Measurements from ENCODE around the gene NAT8. TPM values are rescaled to one million over a fixed set of nuclear protein-coding genes. Genes with fewer than 3 reads are reported as not detected.
"Not testable (repeated sequence)": the region's sequence is repeated elsewhere in the genome, so short reads cannot be mapped to it uniquely, and the experiment has no call there.

The NAT8 gene
- total RNA-seq, 2 experiments from 2014 or later, result not detected

- H3K4me1 Mint-ChIP-seq (ENCODE audit: low read depth); H3K4me3 Mint-ChIP-seq; H3K27me3 Mint-ChIP-seq (ENCODE audit: low read depth); H3K36me3 Mint-ChIP-seq (ENCODE audit: low read depth); DNase-seq; ATAC-seq; H3K9me3 Mint-ChIP-seq (ENCODE audit: insufficient read depth); POLR2A ChIA-PET; H3K27ac Mint-ChIP-seq: not testable (repeated sequence)
- CTCF ChIA-PET, result interaction anchor here (1.8 to 2.3 kb wide), 2 partner anchors 10 kb away, joined by 4 to 8 read pairs; no protein-coding TSS in a partner anchor
Observed at GRCh38 chr2:73669976-73670375, 27.8 kb upstream of the NAT8 start.

GRCh38 chr2:73667239-73667638 lies 25.0 kb upstream of the NAT8 start:
- DNase-seq; H3K4me1 Mint-ChIP-seq (ENCODE audit: low read depth); H3K36me3 Mint-ChIP-seq (ENCODE audit: low read depth); H3K27ac Mint-ChIP-seq; H3K4me3 Mint-ChIP-seq; POLR2A ChIA-PET; CTCF ChIA-PET; H3K9me3 Mint-ChIP-seq (ENCODE audit: insufficient read depth); ATAC-seq: not testable (repeated sequence)
- H3K27me3 Mint-ChIP-seq (ENCODE audit: low read depth), result peaks cover 14% of the 10 kb centered on the region

GRCh38 chr2:73654175-73654574 lies 12.0 kb upstream of the NAT8 start:
- ChIA-PET CTCF (interaction anchor here (0.6 kb wide), 1 partner anchor 21 kb away, joined by 3 read pairs; no protein-coding TSS in a partner anchor), POLR2A (no interaction called here)
- DNase-seq (no peak), ATAC-seq (no peak)
- no peak overlapping the region for H3K4me3 Mint-ChIP-seq
- no peaks in the 10 kb centered on the region for H3K4me1 Mint-ChIP-seq (ENCODE audit: low read depth)
- peaks cover 4% of the 10 kb centered on the region for H3K27me3 Mint-ChIP-seq (ENCODE audit: low read depth)
- H3K36me3 Mint-ChIP-seq (ENCODE audit: low read depth), result no peaks in the 10 kb centered on the region
- H3K27ac Mint-ChIP-seq, result no peak overlapping the region
- no peaks in the 10 kb centered on the region for H3K9me3 Mint-ChIP-seq (ENCODE audit: insufficient read depth)

DNA sequence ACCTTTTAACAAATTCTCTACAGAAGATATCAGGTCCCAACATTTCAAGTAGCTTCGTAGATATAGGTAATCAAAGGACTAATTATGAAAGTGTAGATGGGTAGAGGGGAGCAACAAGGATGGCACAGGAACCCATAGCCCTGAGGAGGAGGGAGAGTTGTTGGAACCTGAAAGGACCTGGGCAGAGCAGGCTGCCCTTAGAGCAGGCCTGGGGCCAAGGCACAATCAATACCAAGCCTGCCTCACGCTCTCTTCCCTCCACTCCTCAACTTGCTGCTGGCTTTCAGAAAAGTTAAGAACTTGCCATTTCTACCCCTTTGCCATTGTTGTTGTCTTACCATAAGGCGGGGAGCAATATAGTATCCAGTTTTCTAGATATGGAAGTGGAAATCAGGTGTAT lies 10.1 kb upstream of the NAT8 start:
- POLR2A ChIA-PET, result no interaction called here
- CTCF ChIA-PET, result no interaction called here

GRCh38 chr2:73651591-73652230 lies 9.5 kb upstream of the NAT8 start:
- H3K4me3 Mint-ChIP-seq, result no peak overlapping the region
- ATAC-seq (no peak), DNase-seq (no peak)
- no peak overlapping the region for H3K27ac Mint-ChIP-seq
- no peaks in the 10 kb centered on the region for H3K9me3 Mint-ChIP-seq (ENCODE audit: insufficient read depth)
- no peaks in the 10 kb centered on the region for H3K36me3 Mint-ChIP-seq (ENCODE audit: low read depth)
- ChIA-PET CTCF (no interaction called here), POLR2A (no interaction called here)
- peaks cover 3% of the 10 kb centered on the region for H3K27me3 Mint-ChIP-seq (ENCODE audit: low read depth)
- no peaks in the 10 kb centered on the region for H3K4me1 Mint-ChIP-seq (ENCODE audit: low read depth)

More for the DNA sequence above, 10.1 kb upstream of the NAT8 start:
- H3K27me3 Mint-ChIP-seq (ENCODE audit: low read depth), result peaks cover 3% of the 10 kb centered on the region
- H3K9me3 Mint-ChIP-seq (ENCODE audit: insufficient read depth), result no peaks in the 10 kb centered on the region
- no peak overlapping the region for H3K27ac Mint-ChIP-seq
- no peaks in the 10 kb centered on the region for H3K4me1 Mint-ChIP-seq (ENCODE audit: low read depth)
- H3K36me3 Mint-ChIP-seq (ENCODE audit: low read depth), result no peaks in the 10 kb centered on the region
- no peak for ATAC-seq
- DNase-seq, result no peak
- H3K4me3 Mint-ChIP-seq, result no peak overlapping the region

- H3K4me3 Mint-ChIP-seq; H3K27me3 Mint-ChIP-seq (ENCODE audit: low read depth); POLR2A ChIA-PET; H3K27ac Mint-ChIP-seq; CTCF ChIA-PET; DNase-seq; ATAC-seq; H3K4me1 Mint-ChIP-seq (ENCODE audit: low read depth); H3K36me3 Mint-ChIP-seq (ENCODE audit: low read depth); H3K9me3 Mint-ChIP-seq (ENCODE audit: insufficient read depth): not testable (repeated sequence)
Observed at GRCh38 chr2:73647690-73648089, 5.5 kb upstream of the NAT8 start.

- Mint-ChIP-seq H3K4me1 (ENCODE audit: low read depth) (no peaks in the 10 kb centered on the region), H3K27ac (no peak overlapping the region), H3K36me3 (ENCODE audit: low read depth) (no peaks in the 10 kb centered on the region), H3K9me3 (ENCODE audit: insufficient read depth) (no peaks in the 10 kb centered on the region), H3K4me3 (no peak overlapping the region), H3K27me3 (ENCODE audit: low read depth) (peaks cover 9% of the 10 kb centered on the region)
- no peak for DNase-seq
- no peak for ATAC-seq
- CTCF ChIA-PET, result no interaction called here
- POLR2A ChIA-PET, result no interaction called here
Observed at GRCh38 chr2:73641767-73642062, 507 bp downstream of the NAT8 start.

GRCh38 chr2:73640946-73641766 lies 1.1 kb downstream of the NAT8 start:
- H3K9me3 Mint-ChIP-seq (ENCODE audit: insufficient read depth), result no peaks in the 10 kb centered on the region
- no peak for ATAC-seq
- peaks cover 9% of the 10 kb centered on the region for H3K27me3 Mint-ChIP-seq (ENCODE audit: low read depth)
- POLR2A ChIA-PET, result no interaction called here
- no peaks in the 10 kb centered on the region for H3K36me3 Mint-ChIP-seq (ENCODE audit: low read depth)
- no peak for DNase-seq
- CTCF ChIA-PET, result no interaction called here
- H3K4me3 Mint-ChIP-seq, result no peak overlapping the region
- no peaks in the 10 kb centered on the region for H3K4me1 Mint-ChIP-seq (ENCODE audit: low read depth)
- no peak overlapping the region for H3K27ac Mint-ChIP-seq

GRCh38 chr2:73640511-73640911 lies 1.7 kb downstream of the NAT8 start:
- ATAC-seq (no peak), DNase-seq (no peak)
- Mint-ChIP-seq H3K4me3 (no peak overlapping the region), H3K27me3 (ENCODE audit: low read depth) (peaks cover 8% of the 10 kb centered on the region), H3K9me3 (ENCODE audit: insufficient read depth) (no peaks in the 10 kb centered on the region), H3K36me3 (ENCODE audit: low read depth) (no peaks in the 10 kb centered on the region), H3K4me1 (ENCODE audit: low read depth) (no peaks in the 10 kb centered on the region), H3K27ac (no peak overlapping the region)
- ChIA-PET CTCF (no interaction called here), POLR2A (no interaction called here)

DNA sequence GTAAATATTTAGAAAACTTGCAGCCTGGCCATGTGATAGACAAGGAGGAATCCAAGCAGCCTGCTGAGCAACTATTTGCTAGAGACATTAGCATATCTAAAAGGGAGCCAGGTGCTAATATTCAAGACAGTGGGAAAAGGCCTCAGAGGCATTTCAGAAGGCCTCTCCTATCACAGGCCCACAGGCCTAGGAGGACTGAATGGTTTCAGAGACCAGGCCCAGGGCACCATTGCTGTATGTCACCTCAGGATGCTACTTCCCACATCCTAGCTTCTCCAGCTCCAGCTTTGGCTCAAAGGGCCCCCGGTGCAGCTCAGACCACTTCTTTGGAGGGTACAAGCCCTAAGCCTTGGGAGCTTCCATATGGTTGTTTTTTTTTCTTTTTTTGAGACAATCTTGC lies 3.8 kb downstream of the NAT8 start:
- Mint-ChIP-seq H3K27me3 (ENCODE audit: low read depth) (no peaks in the 10 kb centered on the region), H3K36me3 (ENCODE audit: low read depth) (no peaks in the 10 kb centered on the region), H3K27ac (no peak overlapping the region), H3K9me3 (ENCODE audit: insufficient read depth) (no peaks in the 10 kb centered on the region), H3K4me3 (no peak overlapping the region), H3K4me1 (ENCODE audit: low read depth) (no peaks in the 10 kb centered on the region)
- ATAC-seq (no peak), DNase-seq (no peak)
- ChIA-PET POLR2A (no interaction called here), CTCF (no interaction called here)

DNA sequence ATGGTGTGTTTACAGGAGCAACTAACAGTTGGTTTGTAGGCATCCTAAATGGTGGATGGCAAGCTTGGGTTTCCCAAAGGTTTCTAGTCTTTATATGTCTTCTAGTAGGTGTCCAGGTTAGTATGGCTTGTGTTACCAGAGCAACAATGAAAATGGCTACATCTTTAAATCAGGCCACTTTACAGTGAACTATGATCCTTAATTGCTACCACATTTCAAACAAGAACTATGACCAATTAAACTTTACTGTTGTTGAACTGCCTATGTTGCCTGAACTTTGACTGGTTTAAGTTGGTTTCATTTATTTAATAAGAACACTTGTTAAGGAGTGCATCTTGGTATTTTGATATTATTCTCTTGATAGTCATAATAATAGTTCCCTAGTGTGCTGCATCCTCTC lies 5.2 kb downstream of the NAT8 start:
- H3K27me3 Mint-ChIP-seq (ENCODE audit: low read depth); CTCF ChIA-PET; H3K36me3 Mint-ChIP-seq (ENCODE audit: low read depth); H3K9me3 Mint-ChIP-seq (ENCODE audit: insufficient read depth); H3K4me1 Mint-ChIP-seq (ENCODE audit: low read depth); ATAC-seq; POLR2A ChIA-PET; H3K4me3 Mint-ChIP-seq; DNase-seq; H3K27ac Mint-ChIP-seq: not testable (repeated sequence)

GRCh38 chr2:73630662-73631266 lies 11.5 kb downstream of the NAT8 start:
- H3K27me3 Mint-ChIP-seq (ENCODE audit: low read depth); H3K4me1 Mint-ChIP-seq (ENCODE audit: low read depth); H3K27ac Mint-ChIP-seq; H3K36me3 Mint-ChIP-seq (ENCODE audit: low read depth); H3K9me3 Mint-ChIP-seq (ENCODE audit: insufficient read depth); POLR2A ChIA-PET; H3K4me3 Mint-ChIP-seq; DNase-seq: not testable (repeated sequence)
- peak; percentile 79 for ATAC-seq
- CTCF ChIA-PET, result interaction anchor here (1.3 kb wide), 1 partner anchor 29 kb away, joined by 5 read pairs; no protein-coding TSS in a partner anchor

Measured in activated CD8-positive, alpha-beta T cell treated with anti-CD3 and anti-CD28 coated beads, Interleukin-2, amount 10 ng/mL, durations not matched to agents 7 days and 5 days (primary cell).